IPS-20b (cell line): ENCODE results near the gene TEKT3.
A peak's percentile ranks its signal among the peaks of the same experiment; 100 is the strongest.

Source experiments
- H3K27ac ChIP-seq: one replicate; pipeline ENCODE4 v1.5.1; 2013; ENCODE audit warnings: low read length
- H3K27me3 ChIP-seq: 2 replicates; pipeline ENCODE4 v1.6.1; 2013; ENCODE audit warnings: mild to moderate bottlenecking, low read length, inconsistent platforms; ENCODE audit not compliant: insufficient read depth
- H3K36me3 ChIP-seq: 2 replicates; pipeline ENCODE4 v1.6.1; 2013; ENCODE audit warnings: low read depth, mild to moderate bottlenecking, inconsistent platforms, low read length, moderate library complexity; ENCODE audit not compliant: insufficient read depth
- H3K4me1 ChIP-seq: 2 replicates; pipeline ENCODE4 v1.6.1; 2013; ENCODE audit warnings: mild to moderate bottlenecking, control low read depth, inconsistent platforms, low read length, moderate library complexity; ENCODE audit not compliant: insufficient read depth
- H3K4me3 ChIP-seq: 2 replicates; pipeline ENCODE4 v1.5.1; 2013; ENCODE audit warnings: mild to moderate bottlenecking, low read length, inconsistent platforms
- H3K9ac ChIP-seq: 2 replicates; pipeline ENCODE4 v1.6.1; 2013; ENCODE audit warnings: low read depth, mild to moderate bottlenecking, inconsistent platforms, low read length, moderate library complexity
- H3K9me3 ChIP-seq: 2 replicates; pipeline ENCODE4 v1.6.1; 2013; ENCODE audit warnings: mild to moderate bottlenecking, low read depth, low read length, inconsistent platforms; ENCODE audit not compliant: insufficient read depth

Gene TEKT3

GRCh38 chr17:15271741-15272140 is 69.7 kb downstream of the TEKT3 start:
- no peaks in the 10 kb centered on the region for H3K36me3 ChIP-seq
- H3K9me3 ChIP-seq = no peaks in the 10 kb centered on the region
- H3K27me3 ChIP-seq = peaks cover 28% of the 10 kb centered on the region
- H3K4me3 ChIP-seq = no peak overlapping the region
- no peak overlapping the region for H3K27ac ChIP-seq
- H3K9ac ChIP-seq = no peak overlapping the region
- no peaks in the 10 kb centered on the region for H3K4me1 ChIP-seq

- Histone ChIP-seq H3K4me3 (no peak overlapping the region), H3K9ac (no peak overlapping the region), H3K27me3 (peaks cover 36% of the 10 kb centered on the region), H3K4me1 (no peaks in the 10 kb centered on the region), H3K9me3 (no peaks in the 10 kb centered on the region), H3K27ac (no peak overlapping the region), H3K36me3 (no peaks in the 10 kb centered on the region)
These were observed 70.6 kb downstream of the TEKT3 start for GRCh38 chr17:15270628-15271381.

DNA sequence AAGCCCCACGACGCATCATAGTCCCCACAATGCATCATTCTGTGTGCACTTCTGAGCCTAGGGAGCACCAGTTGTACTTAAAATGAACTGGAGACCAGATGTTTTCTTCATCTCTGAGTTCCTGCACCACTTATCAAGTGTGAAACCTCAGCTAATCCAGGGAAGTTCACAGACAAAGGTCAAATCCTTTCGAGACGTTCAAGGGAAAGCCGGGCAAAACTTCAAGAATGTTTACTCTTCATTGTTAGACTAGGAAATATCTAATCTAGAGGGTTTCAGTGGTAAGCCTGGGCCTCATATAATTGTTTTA is 71.7 kb downstream of the TEKT3 start:
- Histone ChIP-seq H3K9ac (no peak overlapping the region), H3K36me3 (no peaks in the 10 kb centered on the region), H3K4me1 (no peaks in the 10 kb centered on the region), H3K9me3 (no peaks in the 10 kb centered on the region), H3K4me3 (no peak overlapping the region), H3K27me3 (peaks cover 47% of the 10 kb centered on the region), H3K27ac (no peak overlapping the region)

- Histone ChIP-seq H3K36me3 (no peaks in the 10 kb centered on the region), H3K27me3 (peaks cover 52% of the 10 kb centered on the region), H3K9me3 (no peaks in the 10 kb centered on the region), H3K27ac (no peak overlapping the region), H3K4me1 (no peaks in the 10 kb centered on the region), H3K4me3 (no peak overlapping the region), H3K9ac (no peak overlapping the region)
These were observed 72.2 kb downstream of the TEKT3 start for GRCh38 chr17:15269087-15269779.

DNA sequence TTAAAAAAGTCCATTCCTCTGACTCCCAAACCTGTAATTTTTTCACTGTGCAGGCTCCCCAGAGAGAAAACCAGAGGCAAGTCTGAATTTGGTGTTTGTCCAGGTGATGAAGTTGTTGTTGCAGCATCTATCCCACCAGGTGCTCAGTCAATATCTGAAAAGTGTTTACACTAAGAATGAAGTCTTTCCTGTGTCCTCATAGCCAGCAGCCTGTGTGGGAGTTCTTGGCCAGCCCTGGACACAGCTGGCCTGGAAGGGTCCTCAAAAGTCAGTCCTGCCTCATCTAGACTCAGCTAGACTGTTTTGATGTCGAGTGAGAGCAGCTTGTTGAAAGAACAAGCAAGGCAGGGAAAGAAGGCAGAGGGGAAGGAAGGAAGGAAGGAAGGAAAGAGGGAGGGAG is 72.9 kb downstream of the TEKT3 start:
- H3K4me1 ChIP-seq = no peaks in the 10 kb centered on the region; the same call in 1 of the 2 replicates
- H3K4me3 ChIP-seq = no peak overlapping the region
- H3K9me3 ChIP-seq = no peaks in the 10 kb centered on the region
- peaks cover 59% of the 10 kb centered on the region for H3K27me3 ChIP-seq
- no peaks in the 10 kb centered on the region for H3K36me3 ChIP-seq
- no peak overlapping the region for H3K9ac ChIP-seq
- no peak overlapping the region for H3K27ac ChIP-seq

- Histone ChIP-seq H3K4me3 (no peak overlapping the region), H3K27me3 (peaks cover 64% of the 10 kb centered on the region), H3K36me3 (no peaks in the 10 kb centered on the region), H3K9me3 (no peaks in the 10 kb centered on the region), H3K9ac (no peak overlapping the region), H3K4me1 (no peaks in the 10 kb centered on the region; the same call in 1 of the 2 replicates), H3K27ac (no peak overlapping the region)
These were observed 73.4 kb downstream of the TEKT3 start for GRCh38 chr17:15267996-15268395.

GRCh38 chr17:15266325-15267125 is 74.9 kb downstream of the TEKT3 start:
- H3K27me3 ChIP-seq = peaks cover 79% of the 10 kb centered on the region
- H3K4me3 ChIP-seq = no peak overlapping the region
- H3K27ac ChIP-seq = no peak overlapping the region
- no peaks in the 10 kb centered on the region for H3K36me3 ChIP-seq
- no peak overlapping the region for H3K9ac ChIP-seq
- no peaks in the 10 kb centered on the region; the same call in 1 of the 2 replicates for H3K4me1 ChIP-seq
- H3K9me3 ChIP-seq = no peaks in the 10 kb centered on the region

GRCh38 chr17:15265131-15265530 is 76.3 kb downstream of the TEKT3 start, which contains the start of gene PMP22:
TSS of gene PMP22 (minus strand) at chr17:15265326. CDS start at chr17:15260727, 4,599 bp downstream.
- H3K27me3 ChIP-seq = peaks cover 91% of the 10 kb centered on the region
- no peaks in the 10 kb centered on the region; the same call in 1 of the 2 replicates for H3K4me1 ChIP-seq
- H3K36me3 ChIP-seq = no peaks in the 10 kb centered on the region
- H3K27ac ChIP-seq = no peak within 1 kb of the TSS
- no peak within 1 kb of the TSS for H3K4me3 ChIP-seq
- H3K9me3 ChIP-seq = no peaks in the 10 kb centered on the region
- no peak within 1 kb of the TSS for H3K9ac ChIP-seq

GRCh38 chr17:15264542-15264941 is 76.9 kb downstream of the TEKT3 start:
- Histone ChIP-seq H3K9me3 (no peaks in the 10 kb centered on the region), H3K9ac (no peak overlapping the region), H3K27me3 (peaks cover 94% of the 10 kb centered on the region), H3K4me3 (no peak overlapping the region), H3K36me3 (no peaks in the 10 kb centered on the region), H3K27ac (no peak overlapping the region), H3K4me1 (no peaks in the 10 kb centered on the region; the same call in 1 of the 2 replicates)

DNA sequence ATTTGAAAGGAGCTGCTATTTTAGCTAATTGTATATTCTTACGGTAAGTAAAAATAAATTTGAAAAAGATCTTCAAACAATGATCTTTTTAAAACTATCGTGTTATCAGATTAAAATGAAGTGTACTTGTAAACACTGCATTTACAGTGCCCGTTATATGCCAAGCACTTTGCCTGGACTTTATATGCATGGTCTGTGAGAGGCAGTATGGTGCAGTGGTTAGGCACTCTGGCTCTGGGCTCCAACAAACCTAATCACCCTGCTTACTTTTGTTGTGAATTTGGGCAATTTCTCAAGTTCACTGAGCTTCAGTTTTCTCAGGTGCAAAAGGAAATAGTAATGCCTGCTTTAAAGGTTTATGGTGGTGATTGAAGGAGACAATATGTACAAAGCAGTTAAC is 77.7 kb downstream of the TEKT3 start:
- Histone ChIP-seq H3K9ac (no peak overlapping the region), H3K4me1 (no peaks in the 10 kb centered on the region; the same call in 1 of the 2 replicates), H3K27ac (no peak overlapping the region), H3K9me3 (no peaks in the 10 kb centered on the region), H3K4me3 (peak overlapping the region; percentile 79; the same call in 1 of the 2 replicates), H3K27me3 (peaks cover 97% of the 10 kb centered on the region), H3K36me3 (no peaks in the 10 kb centered on the region)

DNA sequence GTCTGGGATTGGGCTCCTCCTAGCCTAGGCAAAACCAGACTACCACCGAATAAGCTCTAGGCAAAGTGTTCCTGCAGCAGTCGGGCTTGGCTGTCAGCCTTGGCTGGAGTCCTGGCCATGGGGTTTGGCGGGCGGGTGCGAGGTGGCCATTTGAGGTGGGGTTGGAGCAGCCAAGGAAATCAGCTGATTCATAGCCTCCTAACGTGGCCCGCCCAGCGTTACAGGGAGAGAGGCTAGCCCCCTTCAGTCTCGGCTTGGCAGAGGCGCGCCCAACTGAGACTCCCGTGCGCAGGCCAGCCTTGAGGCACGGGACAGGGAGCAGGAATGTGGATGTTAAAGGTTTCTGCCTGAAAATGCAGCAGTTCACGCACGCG is 78.2 kb downstream of the TEKT3 start:
- no peaks in the 10 kb centered on the region for H3K36me3 ChIP-seq
- no peaks in the 10 kb centered on the region for H3K9me3 ChIP-seq
- peak overlapping the region; percentile 12; the same call in 1 of the 2 replicates for H3K9ac ChIP-seq
- H3K27ac ChIP-seq = no peak overlapping the region
- peak overlapping the region; percentile 79 for H3K4me3 ChIP-seq
- H3K27me3 ChIP-seq = peaks cover 97% of the 10 kb centered on the region
- no peaks in the 10 kb centered on the region; the same call in 1 of the 2 replicates for H3K4me1 ChIP-seq
